PC-3 (cell line): Measurements from ENCODE around the gene AKNA. TPM values are rescaled to one million over a fixed set of nuclear protein-coding genes. Genes with fewer than 3 reads are reported as not detected.

ENCODE experiments used
- ATAC-seq: fragments of 200-7000 bp; cut with Tn5 transposase; 2 replicates; pipeline ENCODE4 v1.9.1; 2020; ENCODE audit warnings: mild to moderate bottlenecking, moderate library complexity
- BruUV-seq: library from RNA; stranded (reverse); fragments of 400-500 nt; replicated peaks from 2 replicates; lab custom pipeline; 2021; lab: Mats Ljungman, UMichigan
- CTCF ChIA-PET: fragments of 300-600 bp; sonication (Branson Sonifier 250); formaldehyde crosslinking; loops from one replicate; lab custom pipeline; 2022; ENCODE audit warnings: antibody characterized with exemption; lab: Charles Lee
- POLR2A ChIA-PET: fragments of 300-600 bp; sonication (Branson Sonifier 250); formaldehyde crosslinking; loops from one replicate; lab custom pipeline; 2022; ENCODE audit warnings: antibody characterized with exemption; ENCODE audit not compliant: unreplicated experiment; lab: Charles Lee
- DNase-seq: peaks from one replicate; pipeline ENCODE4 v3.0.0-alpha.2; 2015
- H2AFZ ChIP-seq: fragments of 300-600 bp; sonication (generic); 2 replicates; pipeline ENCODE4 v1.6.0; 2016; ENCODE audit warnings: antibody characterized with exemption, low read length
- H3F3A ChIP-seq: fragments of 300-600 bp; sonication (generic); one replicate; pipeline ENCODE4 v1.6.0; 2017; ENCODE audit warnings: antibody characterized with exemption, low read length, control low read depth, mild to moderate bottlenecking; ENCODE audit not compliant: unreplicated experiment
- H3K27ac ChIP-seq: fragments of 300-600 bp; sonication (generic); 2 replicates; pipeline ENCODE4 v1.5.1; 2016; ENCODE audit warnings: mild to moderate bottlenecking, low read length
- H3K27me3 ChIP-seq: fragments of 300-600 bp; sonication (generic); 2 replicates; pipeline ENCODE4 v1.6.1; 2016; ENCODE audit warnings: low read length, mixed read lengths
- H3K36me3 ChIP-seq: fragments of 300-600 bp; sonication (generic); 2 replicates; pipeline ENCODE4 v1.6.1; 2016; ENCODE audit warnings: low read depth, mixed run types, low read length, mixed read lengths
- H3K4me1 ChIP-seq: fragments of 300-600 bp; sonication (generic); 2 replicates; pipeline ENCODE4 v1.5.1; 2016; ENCODE audit warnings: low read length; ENCODE audit not compliant: insufficient read depth
- H3K4me2 ChIP-seq: fragments of 300-600 bp; sonication (generic); 2 replicates; pipeline ENCODE4 v1.6.0; 2016; ENCODE audit warnings: low read length
- H3K4me3 ChIP-seq: fragments of 300-600 bp; sonication (generic); 2 replicates; pipeline ENCODE4 v1.5.1; 2016; ENCODE audit warnings: mild to moderate bottlenecking, low read length, mixed read lengths
- H3K79me2 ChIP-seq: fragments of 300-600 bp; sonication (generic); 2 replicates; pipeline ENCODE4 v1.6.1; 2017; ENCODE audit warnings: low read length, mixed read lengths
- H3K9ac ChIP-seq: fragments of 300-600 bp; sonication (generic); 2 replicates; pipeline ENCODE4 v1.6.0; 2016; ENCODE audit warnings: mild to moderate bottlenecking, low read length
- H3K9me2 ChIP-seq: fragments of 300-600 bp; sonication (generic); replicated peaks from 2 replicates; pipeline ENCODE4 v1.6.1; 2016; ENCODE audit warnings: mixed run types, low read length, mixed read lengths
- H3K9me3 ChIP-seq: fragments of 300-600 bp; sonication (generic); 2 replicates; pipeline ENCODE4 v1.6.1; 2016; ENCODE audit warnings: low read length, mixed read lengths
- H4K20me1 ChIP-seq: fragments of 300-600 bp; sonication (generic); 2 replicates; pipeline ENCODE4 v1.6.1; 2016; ENCODE audit warnings: low read length, mixed read lengths
- EZH2 ChIP-seq: fragments of 300-600 bp; sonication (generic); IDR thresholded peaks from one replicate; pipeline ENCODE4 v1.6.1; 2017; ENCODE audit warnings: antibody characterized with exemption, mild to moderate bottlenecking, low read length; ENCODE audit not compliant: unreplicated experiment
- EZH2phosphoT487 ChIP-seq: fragments of 300-600 bp; sonication (generic); IDR thresholded peaks from 2 replicates; pipeline ENCODE4 v1.6.1; 2018; ENCODE audit warnings: mild to moderate bottlenecking, antibody characterized with exemption, low read length, borderline replicate concordance
- intact Hi-C: fragments of 100-400 bp; cut with micrococcal nuclease; formaldehyde crosslinking; loops from 2 replicates; pipeline ENCODE4 v1.9.0; 2023
- total RNA-seq: library from RNA; depleted of rRNA; stranded (reverse); fragments of >200 nt; gene quantifications from 2 replicates; pipeline ENCODE4 v1.2.3, GENCODE V29; 2014
- TF ChIP-seq, protein P1 (sequence below): fragments of 300-600 bp; sonication (generic); conservative IDR thresholded peaks from 2 replicates; pipeline ENCODE4 v1.5.1; 2017; ENCODE audit warnings: antibody characterized with exemption, low read depth, mild to moderate bottlenecking, low read length

The AKNA gene
- total RNA-seq, 1 experiment from 2014 or later, result 9.1 TPM

DNA sequence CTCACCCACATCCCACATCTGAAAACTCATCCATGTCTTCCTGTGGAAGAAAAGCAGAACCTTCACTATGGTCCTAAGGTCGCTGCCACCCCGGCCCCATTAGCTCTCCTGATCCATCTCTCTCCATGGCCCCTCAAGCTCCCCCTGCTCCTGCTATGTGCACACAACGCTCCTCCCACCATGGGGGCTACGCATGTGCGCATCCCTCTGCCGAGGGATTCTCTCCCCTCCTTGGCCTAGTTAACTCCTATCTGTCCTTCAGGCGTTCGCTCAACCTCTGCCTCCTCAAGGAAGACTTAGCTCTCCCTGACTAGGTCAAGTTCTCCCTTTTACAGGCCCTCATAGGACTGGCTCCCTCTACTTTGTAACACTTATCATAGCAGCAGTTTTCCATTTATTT, 9.8 kb downstream of the AKNA start:
- Histone ChIP-seq H3K79me2 (no peaks in the 10 kb centered on the region), H2AFZ (no peak overlapping the region), H3K9me2 (no peaks in the 10 kb centered on the region), H3F3A (no peaks in the 10 kb centered on the region), H4K20me1 (no peaks in the 10 kb centered on the region), H3K4me2 (no peak overlapping the region), H3K27ac (no peak overlapping the region), H3K27me3 (no peaks in the 10 kb centered on the region), H3K9me3 (no peaks in the 10 kb centered on the region), H3K9ac (no peak overlapping the region), H3K4me1 (peaks cover 2% of the 10 kb centered on the region; the same call in 1 of the 2 replicates), H3K36me3 (no peaks in the 10 kb centered on the region; the same call in 1 of the 2 replicates), H3K4me3 (no peak overlapping the region)
- DNase-seq, result no peak
- TF ChIP-seq EZH2 (no peak), EZH2phosphoT487 (no peak)
- TF ChIP-seq, protein P1, sequence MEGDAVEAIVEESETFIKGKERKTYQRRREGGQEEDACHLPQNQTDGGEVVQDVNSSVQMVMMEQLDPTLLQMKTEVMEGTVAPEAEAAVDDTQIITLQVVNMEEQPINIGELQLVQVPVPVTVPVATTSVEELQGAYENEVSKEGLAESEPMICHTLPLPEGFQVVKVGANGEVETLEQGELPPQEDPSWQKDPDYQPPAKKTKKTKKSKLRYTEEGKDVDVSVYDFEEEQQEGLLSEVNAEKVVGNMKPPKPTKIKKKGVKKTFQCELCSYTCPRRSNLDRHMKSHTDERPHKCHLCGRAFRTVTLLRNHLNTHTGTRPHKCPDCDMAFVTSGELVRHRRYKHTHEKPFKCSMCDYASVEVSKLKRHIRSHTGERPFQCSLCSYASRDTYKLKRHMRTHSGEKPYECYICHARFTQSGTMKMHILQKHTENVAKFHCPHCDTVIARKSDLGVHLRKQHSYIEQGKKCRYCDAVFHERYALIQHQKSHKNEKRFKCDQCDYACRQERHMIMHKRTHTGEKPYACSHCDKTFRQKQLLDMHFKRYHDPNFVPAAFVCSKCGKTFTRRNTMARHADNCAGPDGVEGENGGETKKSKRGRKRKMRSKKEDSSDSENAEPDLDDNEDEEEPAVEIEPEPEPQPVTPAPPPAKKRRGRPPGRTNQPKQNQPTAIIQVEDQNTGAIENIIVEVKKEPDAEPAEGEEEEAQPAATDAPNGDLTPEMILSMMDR, result no peak
- no peak for ATAC-seq
- intact Hi-C loops, result no loop called here
- ChIA-PET CTCF (no interaction called here), POLR2A (no interaction called here)
- no TSS peak for BruUV-seq

DNA sequence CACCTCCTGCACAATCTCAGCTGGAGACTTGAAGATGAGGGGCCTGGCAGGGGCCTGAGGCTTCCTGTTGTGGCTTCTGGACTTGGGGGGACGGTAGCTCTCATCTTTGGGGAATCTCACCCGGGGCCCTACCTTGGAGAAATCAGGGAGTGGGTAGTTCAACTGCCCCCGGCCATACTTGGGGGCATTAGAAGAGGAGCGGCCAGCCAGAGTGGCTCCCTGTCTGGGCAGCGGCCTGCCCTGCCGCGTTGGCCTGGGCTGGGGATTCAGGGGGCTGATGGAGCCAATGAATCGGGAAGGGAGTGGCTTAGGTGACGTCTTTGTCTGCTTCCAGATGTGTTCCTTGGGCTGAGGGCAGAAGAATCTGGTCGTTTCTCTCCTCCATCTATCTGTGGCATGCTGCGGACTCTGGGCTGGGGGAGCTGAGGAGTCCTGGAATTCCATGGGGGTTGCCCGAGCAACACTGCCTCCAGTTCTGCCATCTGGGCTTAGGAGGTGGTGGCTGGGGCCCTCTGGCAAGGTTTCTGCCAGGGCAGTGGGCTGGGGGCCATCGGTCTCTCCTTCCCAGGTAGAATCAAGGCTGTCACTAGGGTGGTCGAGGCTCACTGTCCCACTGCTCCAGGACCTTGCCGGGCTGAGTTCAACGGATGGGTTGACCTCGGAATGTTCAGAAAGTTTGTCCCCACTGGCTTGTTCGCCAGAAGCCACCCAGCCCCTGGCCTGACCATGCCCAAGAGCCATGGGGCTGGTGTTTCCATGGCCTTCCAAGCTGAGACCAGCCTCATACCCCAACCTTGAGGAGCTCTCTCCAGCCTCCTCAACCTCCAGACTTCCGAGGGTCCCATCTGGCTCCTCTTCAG, 11.0 kb downstream of the AKNA start:
- Histone ChIP-seq H3K9me3 (no peaks in the 10 kb centered on the region), H3K27me3 (no peaks in the 10 kb centered on the region), H2AFZ (no peak overlapping the region), H3K9ac (no peak overlapping the region), H3K36me3 (no peaks in the 10 kb centered on the region; the same call in 1 of the 2 replicates), H3F3A (no peaks in the 10 kb centered on the region), H4K20me1 (no peaks in the 10 kb centered on the region), H3K27ac (no peak overlapping the region), H3K4me1 (peaks cover 14% of the 10 kb centered on the region), H3K9me2 (no peaks in the 10 kb centered on the region), H3K4me2 (no peak overlapping the region), H3K4me3 (no peak overlapping the region), H3K79me2 (no peaks in the 10 kb centered on the region)
- no peak for ATAC-seq
- no peak for DNase-seq
- POLR2A ChIA-PET, result no interaction called here
- no TSS peak for BruUV-seq
- CTCF ChIA-PET, result no interaction called here
- intact Hi-C loops, result no loop called here
- TF ChIP-seq EZH2, result no peak
- TF ChIP-seq, protein P1, result no peak
- no peak for TF ChIP-seq EZH2phosphoT487
